Osteocyte (in vitro differentiated cells): ENCODE data around the gene DENND1A. TPM values are rescaled to one million over a fixed set of nuclear protein-coding genes. Genes with fewer than 3 reads are reported as not detected.
"Not testable (repeated sequence)": the region's sequence is repeated elsewhere in the genome, so short reads cannot be mapped to it uniquely, and the experiment has no call there.

Experiments
- DNase-seq: peaks from one replicate; pipeline ENCODE4 v3.0.0; 2021; ENCODE audit warnings: mixed read lengths; ENCODE audit not compliant: unreplicated experiment; ENCODE audit errors: extremely low spot score
- H3K27ac Mint-ChIP-seq: one replicate; pipeline ENCODE4 v1.8.0; 2021; ENCODE audit warnings: mild to moderate bottlenecking, mixed read lengths; ENCODE audit not compliant: unreplicated experiment
- H3K27me3 Mint-ChIP-seq: one replicate; pipeline ENCODE4 v1.8.0; 2021; ENCODE audit warnings: mixed read lengths; ENCODE audit not compliant: unreplicated experiment
- H3K36me3 Mint-ChIP-seq: one replicate; pipeline ENCODE4 v1.8.0; 2021; ENCODE audit warnings: mixed read lengths; ENCODE audit not compliant: unreplicated experiment
- H3K4me1 Mint-ChIP-seq: one replicate; pipeline ENCODE4 v1.8.0; 2021; ENCODE audit warnings: mixed read lengths; ENCODE audit not compliant: unreplicated experiment
- H3K4me3 Mint-ChIP-seq: one replicate; pipeline ENCODE4 v1.8.0; 2021; ENCODE audit warnings: mild to moderate bottlenecking, moderate library complexity, mixed read lengths; ENCODE audit not compliant: unreplicated experiment
- H3K9me3 Mint-ChIP-seq: one replicate; pipeline ENCODE4 v1.8.0; 2021; ENCODE audit warnings: mixed read lengths; ENCODE audit not compliant: unreplicated experiment
- CTCF ChIP-seq: fragments of 200-600 bp; sonication (generic); IDR thresholded peaks from 2 replicates; pipeline ENCODE4 v1.5.0; 2021; ENCODE audit warnings: antibody characterized with exemption, mild to moderate bottlenecking, moderate library complexity
- total RNA-seq: library from RNA; stranded (reverse); gene quantifications from 2 replicates; pipeline ENCODE4 v1.2.1, GENCODE V29; 2021

Gene DENND1A
- total RNA-seq, 1 donor from 2014 or later, result 19.8 TPM

GRCh38 chr9:123399803-123400378 lies 530.0 kb downstream of the DENND1A start:
- DNase-seq, result no peak
- Mint-ChIP-seq H3K27me3 (no peaks in the 10 kb centered on the region), H3K36me3 (no peaks in the 10 kb centered on the region), H3K4me1 (peaks cover 20% of the 10 kb centered on the region), H3K9me3 (no peaks in the 10 kb centered on the region), H3K27ac (no peak overlapping the region), H3K4me3 (no peak overlapping the region)
- TF ChIP-seq CTCF, result peak; percentile 54

GRCh38 chr9:123398938-123399337 lies 531.0 kb downstream of the DENND1A start:
- not testable (repeated sequence) for H3K9me3 Mint-ChIP-seq, H3K27me3 Mint-ChIP-seq, DNase-seq, H3K4me3 Mint-ChIP-seq, H3K27ac Mint-ChIP-seq, H3K36me3 Mint-ChIP-seq
- peaks cover 28% of the 10 kb centered on the region for H3K4me1 Mint-ChIP-seq

GRCh38 chr9:123397975-123398374 lies 532.0 kb downstream of the DENND1A start:
- Mint-ChIP-seq H3K9me3 (no peaks in the 10 kb centered on the region), H3K27me3 (no peaks in the 10 kb centered on the region), H3K4me1 (peaks cover 28% of the 10 kb centered on the region), H3K36me3 (no peaks in the 10 kb centered on the region), H3K4me3 (no peak overlapping the region), H3K27ac (no peak overlapping the region)
- TF ChIP-seq CTCF, result no peak
- no peak for DNase-seq

- H3K4me1 Mint-ChIP-seq, result peaks cover 26% of the 10 kb centered on the region
- no peak for TF ChIP-seq CTCF
- no peak for DNase-seq
- no peaks in the 10 kb centered on the region for H3K9me3 Mint-ChIP-seq
- H3K27ac Mint-ChIP-seq, result no peak overlapping the region
- H3K36me3 Mint-ChIP-seq, result no peaks in the 10 kb centered on the region
- H3K4me3 Mint-ChIP-seq, result no peak overlapping the region
- no peaks in the 10 kb centered on the region for H3K27me3 Mint-ChIP-seq
Measured at GRCh38 chr9:123395689-123396511, 534.0 kb downstream of the DENND1A start.

GRCh38 chr9:123395276-123395688 lies 534.6 kb downstream of the DENND1A start:
- H3K36me3 Mint-ChIP-seq, result no peaks in the 10 kb centered on the region
- H3K9me3 Mint-ChIP-seq, result no peaks in the 10 kb centered on the region
- no peak for TF ChIP-seq CTCF
- DNase-seq, result no peak
- H3K4me3 Mint-ChIP-seq, result no peak overlapping the region
- peak overlapping the region; percentile 47 for H3K27ac Mint-ChIP-seq
- H3K4me1 Mint-ChIP-seq, result peaks cover 26% of the 10 kb centered on the region
- H3K27me3 Mint-ChIP-seq, result no peaks in the 10 kb centered on the region
